VCaP (cell line): ENCODE data around the gene MTR.
A peak's percentile ranks its signal among the peaks of the same experiment; 100 is the strongest.

Experiments
- H3K27ac ChIP-seq: fragments of 450-650 bp; 2 replicates; pipeline ENCODE4 v1.5.1; 2017
- CTCF ChIP-seq: fragments of 450-650 bp; conservative IDR thresholded peaks from 2 replicates; pipeline ENCODE4 v1.5.1; 2017; ENCODE audit warnings: mild to moderate bottlenecking, moderate library complexity

MTR gene

GRCh38 chr1:236753516-236753915 is 41.6 kb upstream of the MTR start:
- H3K27ac ChIP-seq, result no peak overlapping the region
- peak; percentile 76 for TF ChIP-seq CTCF

GRCh38 chr1:236753964-236754363 is 41.1 kb upstream of the MTR start:
- H3K27ac ChIP-seq, result no peak overlapping the region
- TF ChIP-seq CTCF, result no peak

GRCh38 chr1:236754525-236755210 is 40.4 kb upstream of the MTR start:
- TF ChIP-seq CTCF, result no peak
- no peak overlapping the region for H3K27ac ChIP-seq

GRCh38 chr1:236757640-236758039 is 37.5 kb upstream of the MTR start:
- no peak for TF ChIP-seq CTCF

GRCh38 chr1:236759252-236759859 is 35.7 kb upstream of the MTR start:
- TF ChIP-seq CTCF, result peak; percentile 75
- H3K27ac ChIP-seq, result no peak overlapping the region

More at GRCh38 chr1:236757640-236758039, 37.5 kb upstream of the MTR start:
- no peak overlapping the region for H3K27ac ChIP-seq

GRCh38 chr1:236760480-236760879 is 34.6 kb upstream of the MTR start:
- no peak overlapping the region for H3K27ac ChIP-seq
- no peak for TF ChIP-seq CTCF

GRCh38 chr1:236760986-236761385 is 34.1 kb upstream of the MTR start:
- no peak for TF ChIP-seq CTCF
- no peak overlapping the region for H3K27ac ChIP-seq
